OCI-LY1 (cell line): Measurements from ENCODE around the gene RUNX1.

Experiments
- H2AFZ ChIP-seq: fragments of 200-600 bp; sonication (generic), shearing (Covaris generic); 2 replicates; pipeline ENCODE4 v1.6.0; 2014; ENCODE audit warnings: antibody characterized with exemption, mild to moderate bottlenecking, low read length
- H3F3A ChIP-seq: fragments of 200-600 bp; sonication (generic), shearing (Covaris generic); 2 replicates; pipeline ENCODE4 v1.6.0; 2014; ENCODE audit warnings: mild to moderate bottlenecking, antibody characterized with exemption, low read length, moderate library complexity; ENCODE audit not compliant: insufficient read depth
- H3K27ac ChIP-seq: fragments of 200-600 bp; sonication (generic); 2 replicates; pipeline ENCODE4 v1.5.1; 2014; ENCODE audit warnings: low read length, mixed run types, mild to moderate bottlenecking, low read depth; ENCODE audit not compliant: poor library complexity, severe bottlenecking
- H3K27me3 ChIP-seq: fragments of 200-600 bp; sonication (generic); 2 replicates; pipeline ENCODE4 v1.6.0; 2014; ENCODE audit warnings: antibody characterized with exemption, mild to moderate bottlenecking, low read length, moderate library complexity; ENCODE audit not compliant: insufficient read depth
- H3K36me3 ChIP-seq: fragments of 200-600 bp; sonication (generic); 2 replicates; pipeline ENCODE4 v1.6.1; 2014; ENCODE audit warnings: mild to moderate bottlenecking, antibody characterized with exemption, low read length, moderate library complexity, mixed read lengths; ENCODE audit not compliant: insufficient read depth
- H3K4me1 ChIP-seq: fragments of 200-600 bp; sonication (generic); 2 replicates; pipeline ENCODE4 v1.5.1; 2014; ENCODE audit warnings: mild to moderate bottlenecking, low read length, moderate library complexity; ENCODE audit not compliant: insufficient read depth, severe bottlenecking
- H3K4me2 ChIP-seq: fragments of 200-600 bp; sonication (generic), shearing (Covaris generic); 2 replicates; pipeline ENCODE4 v1.6.1; 2014; ENCODE audit warnings: low read length
- H3K4me3 ChIP-seq: fragments of 200-600 bp; sonication (generic); 2 replicates; pipeline ENCODE4 v1.5.1; 2014; ENCODE audit warnings: low read length, low read depth, mild to moderate bottlenecking, mixed read lengths; ENCODE audit not compliant: poor library complexity, severe bottlenecking
- H3K79me2 ChIP-seq: fragments of 200-600 bp; shearing (Covaris generic); 2 replicates; pipeline ENCODE4 v1.6.1; 2016; ENCODE audit warnings: mixed run types, low read length, mixed read lengths; ENCODE audit not compliant: insufficient read depth
- H3K9ac ChIP-seq: fragments of 200-600 bp; sonication (generic), shearing (Covaris generic); 2 replicates; pipeline ENCODE4 v1.6.1; 2014; ENCODE audit warnings: mild to moderate bottlenecking, low read length, mixed read lengths
- H3K9me2 ChIP-seq: fragments of 200-600 bp; sonication (generic), shearing (Covaris generic); 2 replicates; pipeline ENCODE4 v1.6.1; 2014; ENCODE audit warnings: low read depth, mild to moderate bottlenecking, low read length, mixed read lengths
- H3K9me3 ChIP-seq: fragments of 200-600 bp; shearing (Covaris generic); 2 replicates; pipeline ENCODE4 v1.6.1; 2014; ENCODE audit warnings: low read length, mixed read lengths
- H4K20me1 ChIP-seq: fragments of 200-600 bp; sonication (generic), shearing (Covaris generic); 2 replicates; pipeline ENCODE4 v1.6.0; 2016; ENCODE audit warnings: mild to moderate bottlenecking, low read length; ENCODE audit not compliant: insufficient read depth
- CTCF ChIP-seq: fragments of 200-600 bp; sonication (generic), shearing (Covaris generic); IDR thresholded peaks from 2 replicates; pipeline ENCODE4 v1.5.1; 2017; ENCODE audit warnings: mild to moderate bottlenecking, antibody characterized with exemption, low read length, moderate library complexity, mixed read lengths
- EZH2 ChIP-seq: fragments of 200-600 bp; sonication (generic), shearing (Covaris generic); IDR thresholded peaks from 2 replicates; pipeline ENCODE4 v1.8.0; 2017; ENCODE audit warnings: borderline replicate concordance, mixed run types, mild to moderate bottlenecking, antibody characterized with exemption, low read length, moderate library complexity, mixed read lengths

Gene RUNX1

GRCh38 chr21:35070436-35070835 is 21.3 kb upstream of the RUNX1 start:
- peaks cover 3% of the 10 kb centered on the region; the same call in 1 of the 2 replicates for H3K9me2 ChIP-seq
- no peak overlapping the region for H3K9ac ChIP-seq
- H3K4me1 ChIP-seq: peaks cover 15% of the 10 kb centered on the region
- no peaks in the 10 kb centered on the region for H3K79me2 ChIP-seq
- no peaks in the 10 kb centered on the region for H3F3A ChIP-seq
- H3K27ac ChIP-seq: no peak overlapping the region
- no peaks in the 10 kb centered on the region for H3K27me3 ChIP-seq
- H2AFZ ChIP-seq: peak overlapping the region; percentile 50; the same call in 1 of the 2 replicates
- H3K4me3 ChIP-seq: no peak overlapping the region
- H3K36me3 ChIP-seq: no peaks in the 10 kb centered on the region
- no peak for TF ChIP-seq CTCF
- no peak for TF ChIP-seq EZH2
- H3K4me2 ChIP-seq: no peak overlapping the region
- H3K9me3 ChIP-seq: peaks cover 14% of the 10 kb centered on the region
- no peaks in the 10 kb centered on the region for H4K20me1 ChIP-seq

- H4K20me1 ChIP-seq: no peaks in the 10 kb centered on the region
- no peaks in the 10 kb centered on the region for H3K79me2 ChIP-seq
- peaks cover 3% of the 10 kb centered on the region; the same call in 1 of the 2 replicates for H3K9me2 ChIP-seq
- H3K27ac ChIP-seq: no peak overlapping the region
- no peaks in the 10 kb centered on the region for H3K9me3 ChIP-seq
- no peak overlapping the region for H3K4me3 ChIP-seq
- no peaks in the 10 kb centered on the region for H3K27me3 ChIP-seq
- TF ChIP-seq CTCF (no peak), EZH2 (no peak)
- no peaks in the 10 kb centered on the region for H3K36me3 ChIP-seq
- H3F3A ChIP-seq: no peaks in the 10 kb centered on the region
- H2AFZ ChIP-seq: no peak overlapping the region
- H3K9ac ChIP-seq: no peak overlapping the region
- H3K4me1 ChIP-seq: peaks cover 7% of the 10 kb centered on the region
- H3K4me2 ChIP-seq: no peak overlapping the region
These were observed 17.7 kb upstream of the RUNX1 start for GRCh38 chr21:35066824-35067223.

- no peaks in the 10 kb centered on the region for H3K79me2 ChIP-seq
- no peaks in the 10 kb centered on the region for H3K9me3 ChIP-seq
- H4K20me1 ChIP-seq: no peaks in the 10 kb centered on the region
- H3K4me2 ChIP-seq: no peak overlapping the region
- no peak for TF ChIP-seq EZH2
- no peak for TF ChIP-seq CTCF
- H3K9me2 ChIP-seq: peaks cover 3% of the 10 kb centered on the region; the same call in 1 of the 2 replicates
- H3F3A ChIP-seq: no peaks in the 10 kb centered on the region
- H3K36me3 ChIP-seq: no peaks in the 10 kb centered on the region
- H3K9ac ChIP-seq: no peak overlapping the region
- no peaks in the 10 kb centered on the region for H3K4me1 ChIP-seq
- no peak overlapping the region for H3K27ac ChIP-seq
- no peaks in the 10 kb centered on the region for H3K27me3 ChIP-seq
- no peak overlapping the region for H3K4me3 ChIP-seq
- H2AFZ ChIP-seq: no peak overlapping the region
These were observed 14.5 kb upstream of the RUNX1 start for GRCh38 chr21:35063428-35064172.
